Lung (tissue), 12 donors: ENCODE results near the gene DTX4. TPM values are rescaled to one million over a fixed set of nuclear protein-coding genes. Genes with fewer than 3 reads are reported as not detected.

Experiments used
- ATAC-seq: fragments of 200-7000 bp; cut with Tn5 transposase; one replicate; pipeline ENCODE4 v1.9.1; 2020; ENCODE audit warnings: moderate number of reproducible peaks; ENCODE audit not compliant: insufficient read depth, low FRiP score
- DNase-seq, 3 donors: peaks; one replicate each; pipeline ENCODE4 v3.0.0-alpha.2; 2013 to 2017
- H3K27ac ChIP-seq, 2 donors: one replicate each; pipeline ENCODE4 v1.5.1; 2013; ENCODE audit warnings: mild to moderate bottlenecking in 2 of 2, moderate library complexity in 2 of 2, control low read depth in 1 of 2, inconsistent platforms in 1 of 2, low read depth in 1 of 2, low read length in 1 of 2
- H3K27me3 ChIP-seq, 3 donors: one replicate each; pipeline ENCODE4 v1.5.1; 2013; ENCODE audit warnings: low read length in 2 of 3; ENCODE audit not compliant: control insufficient read depth in 3 of 3, insufficient read depth in 3 of 3
- H3K36me3 ChIP-seq, 4 donors: one replicate each; pipeline ENCODE4 v1.5.1; 2013; ENCODE audit warnings: low read length in 4 of 4, mild to moderate bottlenecking in 1 of 4, moderate library complexity in 1 of 4; ENCODE audit not compliant: control insufficient read depth in 4 of 4, insufficient read depth in 4 of 4
- H3K4me1 ChIP-seq, 5 donors: one replicate each; pipeline ENCODE4 v1.5.1; 2013; ENCODE audit warnings: low read length in 5 of 5, mild to moderate bottlenecking in 2 of 5, moderate library complexity in 1 of 5; ENCODE audit not compliant: control insufficient read depth in 5 of 5, insufficient read depth in 5 of 5
- H3K4me3 ChIP-seq: one replicate; pipeline ENCODE4 v1.5.1; 2013; ENCODE audit warnings: mild to moderate bottlenecking, control low read depth, moderate library complexity
- H3K9ac ChIP-seq, 2 donors: one replicate each; pipeline ENCODE4 v1.5.1; 2013; ENCODE audit warnings: low read length in 2 of 2, control low read depth in 1 of 2; ENCODE audit not compliant: insufficient read depth in 1 of 2
- H3K9me3 ChIP-seq, 4 donors: one replicate each; pipeline ENCODE4 v1.5.1; 2013; ENCODE audit warnings: low read length in 3 of 4, mild to moderate bottlenecking in 1 of 4, moderate library complexity in 1 of 4; ENCODE audit not compliant: control insufficient read depth in 4 of 4, insufficient read depth in 3 of 4
- WGBS, 2 donors: extraction: QIAGEN DNeasy Blood & Tissue Kit; methylation state at CpG; one replicate each; pipeline ENCODE4 v1.1.7; 2013; 5-methylcytosine and 5-hydroxymethylcytosine counted together
- polyA plus RNA-seq, 2 donors: library from polyadenylated mRNA; stranded (reverse); fragments of 200-250 nt; gene quantifications; one replicate each; pipeline ENCODE4 v1.2.1, GENCODE V29; 2013
- total RNA-seq, 2 donors: library from RNA; depleted of rRNA in 1 of 2; stranded (reverse); fragments of >200 nt in 1 of 2; gene quantifications; one replicate each; pipeline ENCODE4 v1.2.1, GENCODE V29; 2014 to 2021
- TF ChIP-seq, protein P1 (sequence below): IDR thresholded peaks from 2 replicates; pipeline ENCODE4 v1.5.1; 2012; ENCODE audit warnings: mild to moderate bottlenecking; ENCODE audit errors: control extremely low read depth, extremely low read depth
- donor health status: control.
- donor health status: control.
- donor health status: Bipolar disorder and iron deficiency.
- donor health status: healthy.
- donor health status: DM: yes; HTN: yes; CAD: no.

Gene DTX4
- total and polyA plus RNA-seq, 4 donors, result 14.7 to 51.6 (median 34.8) TPM

DNA sequence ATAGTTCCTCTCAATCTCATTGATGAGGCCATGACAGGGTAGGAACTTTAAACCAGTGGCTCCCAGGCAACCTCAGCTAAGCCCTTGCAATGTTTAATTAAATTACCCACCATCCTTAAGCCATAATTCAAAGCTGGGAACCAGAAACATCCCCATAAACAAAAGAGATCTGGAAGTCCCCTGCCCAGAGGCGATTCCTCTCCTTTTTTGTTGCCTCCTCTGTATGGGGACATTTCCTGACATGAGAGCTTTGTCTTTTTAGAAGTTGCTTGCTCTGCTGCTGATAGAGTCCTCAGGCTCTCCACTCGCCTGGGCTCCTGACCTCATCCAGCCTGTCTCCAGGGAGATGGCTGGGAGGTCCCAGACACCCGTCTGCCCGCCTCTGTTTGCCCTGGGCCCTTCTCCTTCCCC, 3.2 kb downstream of the DTX4 start:
- Histone ChIP-seq H3K9ac (peak overlapping the region in 1 of 2 donors; percentile 2), H3K4me1 (peaks cover 0 to 25% (median 16%) of the 10 kb centered on the region in 5 donors), H3K9me3 (no peaks in the 10 kb centered on the region), H3K4me3 (no peak overlapping the region), H3K36me3 (peaks cover 0 to 3% (median 0%) of the 10 kb centered on the region in 4 donors), H3K27me3 (no peaks in the 10 kb centered on the region), H3K27ac (peak overlapping the region in 1 of 2 donors; percentile 68)
- WGBS, 2 donors, result 47 to 77% methylated on average over 4 of the region's 4 CpGs
- ATAC-seq (no peak), DNase-seq (no peak)
- TF ChIP-seq, protein P1, sequence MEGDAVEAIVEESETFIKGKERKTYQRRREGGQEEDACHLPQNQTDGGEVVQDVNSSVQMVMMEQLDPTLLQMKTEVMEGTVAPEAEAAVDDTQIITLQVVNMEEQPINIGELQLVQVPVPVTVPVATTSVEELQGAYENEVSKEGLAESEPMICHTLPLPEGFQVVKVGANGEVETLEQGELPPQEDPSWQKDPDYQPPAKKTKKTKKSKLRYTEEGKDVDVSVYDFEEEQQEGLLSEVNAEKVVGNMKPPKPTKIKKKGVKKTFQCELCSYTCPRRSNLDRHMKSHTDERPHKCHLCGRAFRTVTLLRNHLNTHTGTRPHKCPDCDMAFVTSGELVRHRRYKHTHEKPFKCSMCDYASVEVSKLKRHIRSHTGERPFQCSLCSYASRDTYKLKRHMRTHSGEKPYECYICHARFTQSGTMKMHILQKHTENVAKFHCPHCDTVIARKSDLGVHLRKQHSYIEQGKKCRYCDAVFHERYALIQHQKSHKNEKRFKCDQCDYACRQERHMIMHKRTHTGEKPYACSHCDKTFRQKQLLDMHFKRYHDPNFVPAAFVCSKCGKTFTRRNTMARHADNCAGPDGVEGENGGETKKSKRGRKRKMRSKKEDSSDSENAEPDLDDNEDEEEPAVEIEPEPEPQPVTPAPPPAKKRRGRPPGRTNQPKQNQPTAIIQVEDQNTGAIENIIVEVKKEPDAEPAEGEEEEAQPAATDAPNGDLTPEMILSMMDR, result no peak

DNA sequence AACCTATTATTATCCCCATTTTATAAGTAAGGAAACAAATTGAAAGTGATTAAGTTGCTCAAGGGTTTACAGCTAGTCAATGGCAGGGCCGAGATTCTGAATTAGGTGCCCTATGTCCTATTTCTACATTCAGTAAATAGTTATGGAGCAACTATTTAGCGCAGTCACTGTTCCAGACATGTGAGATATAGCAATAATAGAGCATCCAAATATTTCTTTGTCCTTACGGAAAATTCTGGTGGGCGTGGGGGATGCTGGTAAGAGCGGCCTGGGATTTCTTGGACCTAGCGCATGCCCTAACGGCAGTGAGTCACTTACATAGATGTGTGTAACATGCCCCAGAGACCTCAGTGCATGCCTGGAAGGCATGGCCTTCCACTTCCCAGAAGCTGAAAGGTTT, 4.4 kb downstream of the DTX4 start:
- H3K4me3 ChIP-seq, result no peak overlapping the region
- no peaks in the 10 kb centered on the region for H3K9me3 ChIP-seq
- peaks cover 0 to 3% (median under 1%) of the 10 kb centered on the region in 4 donors for H3K36me3 ChIP-seq
- DNase-seq (no peak), ATAC-seq (no peak)
- peaks cover 0 to 29% (median 16%) of the 10 kb centered on the region in 5 donors for H3K4me1 ChIP-seq
- TF ChIP-seq, protein P1, result no peak
- no peak overlapping the region for H3K9ac ChIP-seq
- WGBS, 2 donors, result 78 to 87% methylated on average over 7 of the region's 7 CpGs
- no peak overlapping the region for H3K27ac ChIP-seq
- no peaks in the 10 kb centered on the region for H3K27me3 ChIP-seq

DNA sequence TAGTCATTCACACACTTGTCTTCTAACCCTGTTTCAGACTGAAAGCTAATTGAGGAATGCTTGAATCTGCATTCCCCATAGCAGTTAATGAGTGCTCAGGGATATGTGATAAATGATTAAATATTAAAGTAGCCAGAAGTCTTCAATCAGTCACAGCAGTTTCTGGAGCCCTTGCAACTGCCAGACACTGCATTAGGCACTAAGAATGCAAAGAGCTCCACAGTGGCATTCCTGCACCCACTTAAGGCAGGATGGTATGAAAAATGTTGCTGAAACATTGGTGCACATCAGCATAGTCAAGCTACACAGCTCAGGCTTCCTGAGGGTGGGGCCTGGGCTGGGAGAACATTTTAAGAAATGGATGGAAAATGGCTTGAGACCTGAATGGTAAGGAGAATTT, 6.5 kb downstream of the DTX4 start:
- H3K9me3 ChIP-seq, result no peaks in the 10 kb centered on the region
- H3K27me3 ChIP-seq, result no peaks in the 10 kb centered on the region
- peaks cover 0 to 20% (median 14%) of the 10 kb centered on the region in 4 donors for H3K36me3 ChIP-seq
- H3K27ac ChIP-seq, result peak overlapping the region in 1 of 2 donors; percentile 9
- TF ChIP-seq, protein P1, result no peak
- peak; percentile 10 for ATAC-seq
- no peak for DNase-seq
- H3K4me1 ChIP-seq, result peaks cover 0 to 36% (median 21%) of the 10 kb centered on the region in 5 donors
- no peak overlapping the region for H3K9ac ChIP-seq
- no peak overlapping the region for H3K4me3 ChIP-seq

DNA sequence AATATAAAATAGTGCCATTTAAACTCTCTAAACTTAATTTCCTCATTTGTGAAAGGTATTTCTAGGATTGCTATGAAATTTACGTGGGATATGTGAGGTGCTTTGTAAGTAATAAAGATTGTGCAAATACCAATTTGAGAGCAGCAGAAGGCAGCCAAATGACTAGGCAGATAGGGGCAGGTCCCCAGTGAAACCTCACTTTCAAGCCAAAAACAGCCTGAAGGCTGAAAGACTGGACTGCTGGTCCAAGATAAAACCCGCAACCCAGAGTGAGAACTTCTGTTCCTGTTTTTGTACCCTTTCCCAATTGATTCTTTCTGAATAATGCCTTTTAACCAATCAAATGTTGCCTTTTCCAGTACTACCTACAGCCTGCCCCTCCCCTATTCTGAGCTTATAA, 7.2 kb downstream of the DTX4 start:
- no peaks in the 10 kb centered on the region for H3K27me3 ChIP-seq
- 74 to 93% methylated on average over 2 of the region's 2 CpGs for WGBS, 2 donors
- H3K9ac ChIP-seq, result no peak overlapping the region
- DNase-seq, result no peak
- H3K36me3 ChIP-seq, result peaks cover 0 to 21% (median 15%) of the 10 kb centered on the region in 4 donors
- H3K9me3 ChIP-seq, result no peaks in the 10 kb centered on the region
- TF ChIP-seq, protein P1, result no peak
- no peak for ATAC-seq
- H3K4me1 ChIP-seq, result peaks cover 0 to 38% (median 23%) of the 10 kb centered on the region in 5 donors
- no peak overlapping the region for H3K4me3 ChIP-seq
- H3K27ac ChIP-seq, result peak overlapping the region in 1 of 2 donors; percentile 3
